Ishikawa (cell line): ENCODE data around the gene NTM.

ENCODE experiments used
- CEBPB ChIP-seq: IDR thresholded peaks from 2 replicates; pipeline ENCODE4 v1.6.1; 2012
- CREB1 ChIP-seq: IDR thresholded peaks from 2 replicates; pipeline ENCODE4 v1.6.1; 2012; ENCODE audit warnings: low read depth
- EGR1 ChIP-seq: IDR thresholded peaks from 2 replicates; pipeline ENCODE4 v1.6.1; 2012
- EP300 ChIP-seq: IDR thresholded peaks from 2 replicates; pipeline ENCODE4 v1.6.1; 2012; ENCODE audit warnings: borderline replicate concordance
- FOXM1 ChIP-seq: IDR thresholded peaks from 2 replicates; pipeline ENCODE4 v1.6.1; 2012; ENCODE audit warnings: low read depth, borderline replicate concordance
- NFIC ChIP-seq: IDR thresholded peaks from 2 replicates; pipeline ENCODE4 v1.6.1; 2012
- RAD21 ChIP-seq: IDR thresholded peaks from 2 replicates; pipeline ENCODE4 v1.6.1; 2012; ENCODE audit warnings: low read depth
- REST ChIP-seq: IDR thresholded peaks from 2 replicates; pipeline ENCODE4 v1.6.1; 2012; ENCODE audit warnings: low read depth, mild to moderate bottlenecking
- TAF1 ChIP-seq: IDR thresholded peaks from 2 replicates; pipeline ENCODE4 v1.6.1; 2012; ENCODE audit warnings: low read depth, mild to moderate bottlenecking
- TCF12 ChIP-seq: IDR thresholded peaks from 2 replicates; pipeline ENCODE4 v1.6.1; 2012; ENCODE audit warnings: low read depth
- TEAD4 ChIP-seq: IDR thresholded peaks from 2 replicates; pipeline ENCODE4 v1.6.1; 2012
- USF1 ChIP-seq: IDR thresholded peaks from 2 replicates; pipeline ENCODE4 v1.6.1; 2012
- YY1 ChIP-seq: IDR thresholded peaks from 2 replicates; pipeline ENCODE4 v1.6.1; 2012; ENCODE audit warnings: low read depth
- ZBTB7A ChIP-seq: IDR thresholded peaks from 2 replicates; pipeline ENCODE4 v1.6.1; 2012; ENCODE audit warnings: low read depth
- TF ChIP-seq, protein P1 (sequence below): IDR thresholded peaks from 2 replicates; pipeline ENCODE4 v1.6.1; 2012

The NTM gene

GRCh38 chr11:132158091-132158490, 787.7 kb downstream of the NTM start:
- TF ChIP-seq TAF1 (no peak), RAD21 (0 out of 2 replicates have a peak, but pooled peaks have one; percentile 21), TEAD4 (no peak)
- TF ChIP-seq, protein P1, sequence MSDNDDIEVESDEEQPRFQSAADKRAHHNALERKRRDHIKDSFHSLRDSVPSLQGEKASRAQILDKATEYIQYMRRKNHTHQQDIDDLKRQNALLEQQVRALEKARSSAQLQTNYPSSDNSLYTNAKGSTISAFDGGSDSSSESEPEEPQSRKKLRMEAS, result no peak

DNA sequence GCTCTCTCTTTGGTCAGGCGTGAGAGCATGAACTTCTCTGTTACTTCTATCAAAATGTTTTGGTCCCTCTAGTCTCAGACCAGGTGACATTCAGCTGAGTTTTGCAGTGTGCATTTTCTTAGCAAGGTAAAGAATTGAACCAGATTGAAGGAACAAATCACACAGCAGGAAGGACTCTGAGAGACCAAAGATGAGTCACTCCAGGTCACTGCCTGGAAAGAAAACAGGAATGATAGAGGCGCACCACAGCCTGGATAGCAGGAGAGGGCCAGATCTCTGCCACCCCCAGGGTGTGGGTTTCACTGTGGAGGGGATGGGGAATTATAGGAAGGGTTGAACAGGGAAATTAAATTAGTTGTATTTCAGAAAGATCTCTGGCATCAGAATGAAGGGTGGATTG, 788.3 kb downstream of the NTM start:
- TF ChIP-seq, protein P1, result no peak

- TF ChIP-seq REST (no peak), NFIC (no peak), TEAD4 (no peak), EGR1 (no peak), YY1 (no peak), EP300 (no peak), CREB1 (no peak), ZBTB7A (no peak), TCF12 (no peak), CEBPB (no peak), TAF1 (no peak), FOXM1 (no peak), USF1 (no peak), RAD21 (no peak)
- TF ChIP-seq, protein P1, result no peak
These were observed 791.1 kb downstream of the NTM start for GRCh38 chr11:132161403-132162078.

DNA sequence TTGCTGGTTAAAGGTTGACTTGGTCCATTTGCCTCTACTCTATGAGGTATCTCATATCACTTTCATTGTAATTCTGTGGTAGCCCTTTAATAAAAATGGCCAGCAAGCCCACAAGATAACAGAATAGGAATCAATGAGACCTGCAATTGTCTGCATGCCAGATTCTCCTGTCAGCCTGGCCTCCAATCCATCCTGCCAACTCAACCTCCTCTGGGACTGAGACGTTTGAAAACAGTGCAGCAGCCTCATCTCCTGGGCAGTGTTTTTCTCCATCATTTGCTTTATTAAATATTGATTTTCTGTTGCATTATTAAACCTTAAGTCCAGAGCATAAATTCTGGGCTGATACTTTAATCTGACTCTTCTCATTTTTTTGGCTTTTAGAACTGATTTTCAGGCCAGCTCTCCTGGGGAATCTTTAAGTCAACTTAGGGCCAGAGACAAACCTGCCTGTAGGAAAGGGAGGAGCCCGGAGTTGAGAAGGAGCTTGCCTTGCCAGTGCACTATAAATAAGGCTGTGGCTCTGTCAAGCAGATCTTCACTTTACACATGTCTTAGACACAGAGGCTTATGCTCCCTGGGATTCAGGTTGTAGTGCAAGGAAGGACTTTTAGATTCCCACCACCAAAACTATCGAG, 798.0 kb downstream of the NTM start:
- no peak for TF ChIP-seq EP300
- TF ChIP-seq YY1, result no peak
- TF ChIP-seq RAD21, result no peak
- TF ChIP-seq TEAD4, result no peak
- no peak for TF ChIP-seq NFIC
- no peak for TF ChIP-seq ZBTB7A
- no peak for TF ChIP-seq REST
- TF ChIP-seq EGR1, result no peak
- TF ChIP-seq FOXM1, result no peak
- no peak for TF ChIP-seq CREB1
- TF ChIP-seq TAF1, result no peak
- TF ChIP-seq, protein P1, result no peak
- TF ChIP-seq USF1, result no peak
- no peak for TF ChIP-seq TCF12
- TF ChIP-seq CEBPB, result no peak

DNA sequence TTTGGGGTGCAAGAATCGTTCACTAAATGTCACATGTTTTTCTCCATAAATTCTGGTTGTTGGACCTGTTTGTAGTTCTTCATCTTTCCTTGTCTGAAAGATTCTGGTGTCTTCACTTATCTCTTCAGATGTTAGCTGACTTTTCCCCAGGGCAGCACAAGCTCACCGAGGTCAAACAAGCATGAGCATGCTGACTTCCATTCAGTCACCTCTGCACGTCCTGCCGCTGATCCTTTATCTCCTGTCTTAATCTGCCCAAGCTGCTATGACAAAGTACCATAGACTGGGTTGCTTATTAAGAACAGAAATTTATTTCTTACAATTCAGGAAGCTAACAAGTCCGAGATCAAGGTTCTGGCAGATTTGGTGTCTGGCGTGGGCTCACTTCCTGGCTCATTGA, 800.6 kb downstream of the NTM start:
- TF ChIP-seq ZBTB7A, result no peak
- TF ChIP-seq FOXM1, result no peak
- no peak for TF ChIP-seq TEAD4
- TF ChIP-seq, protein P1, result no peak
